GM12892 (cell line): Measurements from ENCODE around the gene DCDC1.

ENCODE experiments used
- POLR2A ChIP-seq: IDR thresholded peaks from 2 replicates; pipeline ENCODE4 v1.6.1; 2011; ENCODE audit warnings: low read depth, low read length, control low read depth
- TAF1 ChIP-seq: IDR thresholded peaks from 2 replicates; pipeline ENCODE4 v1.6.1; 2011; ENCODE audit warnings: low read depth, mild to moderate bottlenecking, control low read depth, low read length, borderline replicate concordance

DNA sequence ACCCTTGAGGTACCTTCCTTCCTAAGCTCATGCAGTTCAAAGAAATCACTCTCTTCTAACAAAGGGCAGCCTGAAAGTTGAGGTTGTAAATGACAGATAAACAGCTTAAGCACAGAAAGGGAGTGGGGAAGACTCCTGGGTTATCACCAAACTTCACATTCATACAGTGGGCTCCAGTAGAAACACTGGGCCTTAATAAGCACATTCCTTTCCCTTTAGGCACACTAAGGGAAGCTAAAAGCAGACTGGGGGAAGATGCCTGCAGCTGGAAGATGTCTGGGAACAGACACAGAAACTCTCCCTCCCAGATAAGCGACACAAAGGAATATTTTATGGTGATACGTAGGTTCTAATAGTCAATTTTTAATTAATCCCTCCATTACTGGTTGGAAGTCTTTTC, 433.0 kb downstream of the DCDC1 start:
- no peak for TF ChIP-seq TAF1
- no peak for TF ChIP-seq POLR2A
